G401 (cell line): ENCODE measurements around the gene SPRR2F. TPM values are rescaled to one million over a fixed set of nuclear protein-coding genes. Genes with fewer than 3 reads are reported as not detected.
"Not testable (repeated sequence)": the region's sequence is repeated elsewhere in the genome, so short reads cannot be mapped to it uniquely, and the experiment has no call there.

Experiments used
- DNase-seq: peaks from one replicate; pipeline ENCODE4 v3.0.0-alpha.2; 2015; ENCODE audit warnings: low spot score
- in situ Hi-C: cut with HindIII; loops from 2 replicates; pipeline ENCODE4 v1.10.0; 2016; ENCODE audit warnings: low sequenced_read_pairs, mixed read lengths
- total RNA-seq: library from RNA; depleted of rRNA; stranded (reverse); fragments of >200 nt; shearing (Covaris generic); gene quantifications from 2 replicates; pipeline ENCODE4 v1.2.3, GENCODE V29; 2014; rRNA removed

The SPRR2F gene, protein sequence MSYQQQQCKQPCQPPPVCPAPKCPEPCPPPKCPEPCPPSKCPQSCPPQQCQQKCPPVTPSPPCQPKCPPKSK
- not detected in 2 replicates for total RNA-seq

DNA sequence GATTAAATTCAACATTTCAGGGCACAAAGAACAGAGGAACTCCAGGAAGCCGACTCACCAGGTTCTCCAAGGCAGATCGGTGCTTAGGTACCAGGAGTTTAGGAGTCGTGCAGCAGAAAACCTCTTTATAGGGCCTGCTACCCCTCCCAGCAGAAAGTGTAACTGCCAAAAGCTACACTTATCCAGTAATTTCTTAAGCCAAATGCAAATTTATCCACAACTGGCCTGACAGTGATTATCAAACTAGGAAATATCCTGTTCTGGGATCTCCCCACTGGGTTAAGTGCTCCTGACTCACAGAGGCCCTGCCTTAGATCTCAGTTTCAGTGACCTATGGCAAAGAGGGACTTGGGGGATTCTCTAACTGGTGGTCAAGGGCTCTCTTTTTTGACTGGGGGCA is at the start of gene SPRR2F:
SPRR2F (minus strand) TSS at position 101 of the 400 bp plus-strand sequence. CDS start 783 bp downstream, outside the sequence.
- no peak for DNase-seq
- in situ Hi-C loops, result no loop called here

DNA sequence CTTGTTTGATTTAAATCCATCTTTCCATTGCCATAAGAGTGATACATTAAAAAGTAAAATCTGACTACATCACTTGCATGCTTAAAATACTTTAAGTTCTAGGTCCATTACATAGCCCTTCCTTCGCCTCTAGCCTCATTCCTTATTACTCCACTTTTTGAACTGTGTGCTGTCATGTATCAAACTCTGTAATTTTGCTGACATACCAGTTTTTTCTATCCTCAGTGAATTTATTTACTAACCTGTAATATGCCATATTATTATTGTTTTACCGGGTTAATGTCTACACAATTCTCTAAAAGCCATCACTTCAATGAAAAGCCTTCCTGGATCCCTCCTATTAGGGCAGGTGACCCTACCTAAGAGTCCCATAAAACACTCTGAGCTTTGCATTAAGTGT is 42.2 kb upstream of the SPRR2F start:
- DNase-seq, result no peak
- in situ Hi-C loops, result no loop called here

DNA sequence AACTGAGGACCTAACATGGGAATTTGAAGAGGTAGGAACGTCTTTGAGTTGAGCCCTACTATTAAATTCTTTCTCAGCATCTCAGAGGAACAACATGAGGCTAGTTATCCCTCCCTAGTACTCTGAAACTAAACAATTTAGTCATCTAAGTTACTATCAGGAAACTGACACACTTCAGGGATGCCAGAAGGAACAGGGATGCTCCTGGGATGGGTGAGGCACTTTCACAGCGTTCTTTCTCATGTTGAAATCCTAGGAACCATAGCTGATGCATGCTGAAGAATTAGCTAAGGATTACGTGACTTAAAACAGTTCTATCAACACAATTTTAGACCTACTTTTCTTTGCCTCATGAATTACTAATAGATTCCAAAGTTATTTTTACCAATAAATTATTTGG is 39.2 kb upstream of the SPRR2F start:
- DNase-seq, result no peak
- in situ Hi-C loops, result no loop called here

DNA sequence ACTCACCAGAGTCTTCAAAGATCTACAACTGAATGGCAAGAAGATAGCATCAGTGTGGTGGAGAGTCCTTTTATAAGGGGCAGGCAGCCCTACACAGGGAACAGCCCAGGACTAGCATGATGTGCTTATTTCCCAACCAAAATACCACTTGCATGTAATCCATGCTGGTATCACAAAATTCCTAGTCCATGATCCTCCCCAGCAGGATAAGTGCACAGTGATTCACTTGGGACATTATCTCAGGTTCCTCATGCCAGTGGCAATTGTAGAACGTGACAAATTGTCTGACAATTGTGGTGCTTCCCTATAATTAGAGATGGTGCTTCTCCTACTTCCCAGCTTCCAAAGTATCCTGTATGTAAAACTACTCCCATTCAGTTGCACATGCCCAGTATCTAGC is 37.5 kb upstream of the SPRR2F start, which contains the start of gene SPRR2G:
SPRR2G (minus strand) TSS at position 45 of the 400 bp plus-strand sequence. CDS start 780 bp downstream, outside the sequence.
- DNase-seq, result no peak

DNA sequence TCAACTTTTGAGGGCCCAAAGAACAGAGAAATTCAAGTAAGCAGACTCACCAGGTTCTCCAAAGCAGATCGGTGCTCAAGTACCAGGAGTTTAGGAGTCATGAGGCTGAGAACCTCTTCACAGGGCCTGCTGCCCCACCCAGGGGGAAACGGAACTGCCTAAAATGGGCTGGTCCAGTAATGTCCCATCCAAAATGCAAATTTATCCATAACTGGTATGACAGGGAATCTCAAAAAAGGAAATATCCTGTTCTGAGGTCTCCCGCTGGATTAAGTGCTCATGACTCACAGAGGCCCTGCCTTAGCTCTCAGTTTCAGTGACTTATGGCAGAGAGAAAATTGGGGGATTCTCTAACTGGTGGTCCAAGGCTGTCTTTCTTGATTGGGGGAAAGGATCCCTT is 28.1 kb upstream of the SPRR2F start:
- no peak for DNase-seq
- in situ Hi-C loops, result no loop called here

More for the DNA sequence above, 37.5 kb upstream of the SPRR2F start, which contains the start of gene SPRR2G:
- in situ Hi-C loops, result no loop called here

DNA sequence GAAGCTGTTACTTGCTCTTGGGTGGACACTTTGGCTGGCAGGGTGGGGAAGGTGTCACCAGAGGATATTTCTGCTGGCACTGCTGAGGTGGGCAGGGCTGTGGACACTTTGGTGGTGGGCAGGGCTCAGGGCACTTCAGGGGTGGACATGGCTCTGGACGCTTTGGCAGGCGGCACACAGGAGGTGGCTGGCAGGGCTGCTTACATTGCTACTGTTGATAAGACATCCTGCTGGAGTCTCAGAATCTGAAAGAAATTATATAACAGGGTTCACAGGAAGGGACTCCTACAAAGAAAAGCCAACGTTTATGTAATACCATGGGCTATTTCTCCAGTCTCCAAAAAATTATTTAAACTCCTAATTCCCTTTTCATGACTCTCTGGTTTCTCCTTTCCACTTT is 27.2 kb upstream of the SPRR2F start:
- in situ Hi-C loops, result no loop called here
- DNase-seq, result no peak

DNA sequence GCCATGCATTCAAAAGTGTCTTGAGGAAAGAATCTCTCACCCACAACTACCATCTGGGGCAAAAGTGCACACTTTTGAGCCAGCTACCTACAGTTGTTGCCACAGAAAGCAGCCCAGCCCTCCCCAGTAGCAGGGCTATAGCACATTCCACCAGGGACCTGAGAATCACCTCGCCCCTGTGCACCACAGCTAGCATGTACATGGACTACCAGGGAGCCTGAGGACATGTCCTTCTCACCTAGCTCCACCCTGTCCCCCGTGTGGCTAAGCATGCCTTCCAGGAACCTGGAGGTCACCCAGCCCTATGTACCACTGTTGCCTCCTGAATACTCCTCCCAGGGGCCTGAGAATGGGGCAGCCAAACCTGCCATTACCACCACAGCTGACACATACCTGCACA is 20.4 kb upstream of the SPRR2F start:
- DNase-seq, result no peak
- in situ Hi-C loops, result no loop called here

DNA sequence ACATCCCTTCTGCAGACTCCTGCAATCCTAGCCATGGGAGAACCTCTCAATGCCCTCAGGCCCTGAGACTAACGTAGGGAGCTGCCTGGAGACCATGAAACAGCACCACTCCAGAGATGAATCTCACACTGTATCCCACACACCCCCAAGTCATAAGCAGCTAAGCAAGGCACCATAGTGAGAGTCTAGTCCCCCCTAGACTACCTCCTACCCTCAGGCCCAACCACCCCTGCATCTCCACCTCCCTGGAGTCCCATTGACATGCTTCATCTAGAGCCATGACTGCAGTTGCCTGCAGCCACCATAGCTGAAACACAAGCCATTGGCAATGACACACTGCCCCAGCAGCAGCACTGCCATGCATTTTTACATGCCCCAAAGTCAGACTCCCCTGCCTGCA is 20.0 kb upstream of the SPRR2F start:
- in situ Hi-C loops, result no loop called here
- no peak for DNase-seq

DNA sequence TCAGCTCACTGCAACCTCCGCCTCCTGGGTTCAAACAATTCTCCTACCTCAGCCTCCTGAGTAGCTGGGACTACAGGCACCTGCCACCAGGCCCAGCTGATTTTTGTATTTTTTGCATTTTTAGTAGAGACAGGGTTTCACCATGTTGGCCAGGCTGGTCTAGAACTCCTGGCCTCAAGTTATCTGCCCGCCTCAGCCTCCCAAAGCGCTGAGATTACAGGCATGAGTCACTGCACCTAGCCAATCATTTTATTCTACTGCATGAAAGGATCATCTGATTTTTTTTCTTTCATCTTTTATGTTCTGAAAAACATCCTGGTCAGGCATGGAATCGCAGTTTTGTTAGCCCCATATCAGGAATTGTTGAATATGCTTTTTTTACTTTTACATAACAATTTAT is 15.4 kb upstream of the SPRR2F start:
- in situ Hi-C loops, DNase-seq: not testable (repeated sequence)

DNA sequence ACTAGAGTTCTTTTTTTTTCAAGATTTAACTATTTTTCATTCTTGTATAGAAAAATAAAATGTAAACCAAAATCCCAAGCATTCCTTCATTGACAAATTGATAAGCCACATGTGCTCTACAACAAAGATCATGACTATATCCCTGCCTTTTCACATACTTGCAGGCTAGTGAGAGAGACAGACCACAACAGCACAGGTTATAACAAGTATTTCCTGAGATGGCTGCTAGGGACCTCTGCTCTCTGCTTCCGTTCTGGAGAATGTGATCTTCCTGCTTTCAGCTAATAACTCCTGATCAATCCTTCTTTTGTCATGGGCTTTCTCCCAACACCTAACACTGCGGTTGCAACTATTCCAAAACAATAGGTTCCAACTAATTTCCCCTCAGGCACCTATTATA is 14.0 kb upstream of the SPRR2F start:
- DNase-seq, result no peak
- in situ Hi-C loops, result no loop called here

DNA sequence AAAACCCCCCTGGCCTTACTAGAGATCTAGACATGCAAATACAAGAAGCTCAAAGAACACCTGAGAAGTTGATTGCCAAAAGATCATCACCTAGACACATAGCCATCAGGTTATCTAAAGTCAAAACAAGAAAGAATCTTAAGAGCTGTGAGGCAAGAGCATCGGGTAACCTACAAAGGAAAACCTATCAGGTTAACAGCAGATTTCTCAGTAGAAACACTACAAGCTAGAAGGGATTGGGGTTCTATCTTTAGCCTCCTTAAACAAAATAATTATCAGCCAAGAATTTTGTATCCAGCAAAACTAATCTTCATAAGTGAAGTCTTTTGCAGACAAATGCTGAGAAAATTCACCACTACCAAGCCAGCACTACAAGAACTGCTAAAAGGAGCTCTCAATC is 12.2 kb upstream of the SPRR2F start:
- no peak for DNase-seq
- in situ Hi-C loops, result no loop called here

DNA sequence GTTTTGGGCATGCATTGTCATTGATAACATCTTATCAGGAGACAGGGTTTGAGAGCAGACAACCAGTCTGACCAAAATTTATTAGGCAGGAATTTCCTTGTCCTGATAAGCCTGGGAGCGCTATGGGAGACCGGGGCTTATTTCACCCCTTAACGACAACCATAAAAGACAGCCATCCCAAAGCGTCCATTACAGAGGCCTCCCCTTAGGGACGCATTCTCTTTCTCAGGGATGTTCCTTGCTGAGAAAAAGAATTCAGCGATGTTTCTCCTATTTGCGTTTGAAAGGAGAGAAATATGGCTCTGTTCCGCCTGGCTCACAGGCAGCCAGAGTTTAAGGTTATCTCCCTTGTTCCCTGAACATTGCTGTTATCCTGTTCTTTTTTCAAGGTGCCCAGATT is 10.5 kb upstream of the SPRR2F start:
- DNase-seq, in situ Hi-C loops: not testable (repeated sequence)

DNA sequence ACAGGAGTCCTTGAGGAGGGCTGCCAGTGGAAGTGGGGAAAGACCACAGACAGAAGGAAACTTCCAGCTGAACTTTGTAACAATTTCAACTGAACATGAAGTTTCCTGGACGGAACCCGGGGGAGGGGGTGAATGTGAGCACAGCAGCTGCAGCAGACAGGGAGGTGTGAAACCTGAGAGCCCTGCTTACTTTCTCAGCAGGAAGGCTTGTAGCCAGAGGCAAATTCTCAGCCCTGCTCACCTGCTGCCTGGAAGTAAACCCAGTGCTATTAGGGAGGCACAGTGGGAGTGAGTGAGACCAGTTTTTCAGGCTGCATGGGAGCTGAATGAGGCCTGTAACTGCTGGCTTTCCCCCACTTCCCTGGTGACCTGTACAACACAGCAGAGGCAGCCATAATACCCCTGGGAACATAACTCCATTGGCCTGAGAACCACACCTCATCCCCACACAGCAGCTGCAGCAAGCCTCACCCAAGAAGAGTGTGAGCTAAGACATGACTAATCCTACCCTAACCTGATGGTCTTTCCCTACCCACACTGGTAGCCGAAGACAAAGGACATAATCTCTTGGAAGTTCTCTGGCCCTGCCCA is 9.6 kb upstream of the SPRR2F start:
- in situ Hi-C loops, result no loop called here
- no peak for DNase-seq

DNA sequence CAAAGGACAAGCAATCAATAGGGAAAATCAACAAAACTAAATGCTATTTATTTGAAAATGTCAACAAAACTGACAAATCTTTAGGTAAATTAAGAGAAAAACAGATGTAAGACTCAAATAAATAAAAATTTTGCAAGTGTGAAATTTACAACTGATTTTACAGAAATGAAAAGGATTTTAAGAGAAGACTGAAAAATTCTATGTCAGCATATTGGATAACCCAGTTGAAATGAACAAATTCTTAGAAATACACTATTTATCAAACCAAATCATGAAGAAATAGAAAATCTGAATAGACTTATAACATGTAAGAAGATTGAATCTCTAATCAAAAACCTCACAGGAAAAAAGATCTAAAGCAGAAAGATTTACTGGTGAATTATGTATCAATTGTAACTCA is 7.6 kb upstream of the SPRR2F start:
- in situ Hi-C loops, result no loop called here

DNA sequence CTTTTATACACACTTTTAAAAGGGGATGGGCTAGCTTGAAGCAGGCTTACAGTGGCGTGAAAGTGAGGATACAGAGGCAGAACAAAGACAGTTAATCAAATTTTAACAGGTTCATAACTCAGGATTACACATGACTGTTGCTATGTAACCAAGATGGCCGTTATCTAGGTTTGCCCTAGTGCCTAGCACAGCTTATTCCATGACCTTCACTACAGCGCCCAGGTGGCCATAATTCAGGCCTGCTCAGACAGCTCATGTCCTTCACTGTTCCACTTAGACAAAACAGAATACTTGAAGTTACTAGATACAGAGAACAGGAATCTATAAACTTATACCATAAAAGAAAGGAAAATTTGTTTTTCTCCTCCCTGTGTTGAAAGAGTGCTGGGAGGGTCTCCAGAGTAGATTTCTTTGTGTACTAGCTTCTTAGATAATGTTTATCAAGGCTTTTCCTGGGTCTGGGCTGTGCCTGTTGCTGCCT is 6.2 kb upstream of the SPRR2F start:
- in situ Hi-C loops, result no loop called here

More for the DNA sequence above, 7.6 kb upstream of the SPRR2F start:
- DNase-seq, result no peak

DNA sequence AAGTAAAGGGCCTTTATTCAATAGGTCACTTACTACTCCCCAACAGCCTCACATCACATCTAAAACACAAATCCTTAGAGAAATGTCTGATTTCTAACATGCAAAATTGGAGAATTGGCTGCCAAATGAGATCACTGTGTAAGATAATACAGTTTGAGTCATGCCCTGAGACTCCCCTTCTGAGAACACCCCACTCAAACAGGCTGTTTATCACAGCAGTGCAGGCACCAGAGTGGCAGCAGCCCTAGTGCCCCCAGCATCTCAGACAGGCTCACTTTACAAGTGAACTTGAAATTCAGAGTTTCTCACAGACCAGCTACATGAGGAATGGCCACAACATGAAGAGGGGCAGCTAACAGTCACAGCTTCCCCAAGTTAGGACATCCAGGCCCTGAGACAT is 1.9 kb upstream of the SPRR2F start:
- DNase-seq, in situ Hi-C loops: not testable (repeated sequence)

More for the DNA sequence above, 6.2 kb upstream of the SPRR2F start:
- DNase-seq, result no peak

DNA sequence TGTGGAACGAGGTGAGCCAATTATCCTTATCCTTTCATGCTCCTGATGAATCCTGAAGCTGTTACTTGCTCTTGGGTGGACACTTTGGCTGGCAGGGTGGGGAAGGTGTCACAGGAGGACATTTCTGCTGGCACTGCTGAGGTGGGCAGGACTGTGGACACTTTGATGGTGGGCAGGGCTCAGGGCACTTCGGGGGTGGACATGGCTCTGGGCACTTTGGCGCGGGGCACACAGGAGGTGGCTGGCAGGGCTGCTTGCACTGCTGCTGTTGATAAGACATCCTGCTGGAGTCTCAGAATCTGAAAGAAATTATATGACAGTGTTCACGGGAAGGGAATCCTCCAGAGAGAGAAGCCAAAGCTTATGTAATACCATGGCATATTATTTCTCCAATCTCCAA is 862 bp downstream of the SPRR2F start:
- in situ Hi-C loops, DNase-seq: not testable (repeated sequence)

DNA sequence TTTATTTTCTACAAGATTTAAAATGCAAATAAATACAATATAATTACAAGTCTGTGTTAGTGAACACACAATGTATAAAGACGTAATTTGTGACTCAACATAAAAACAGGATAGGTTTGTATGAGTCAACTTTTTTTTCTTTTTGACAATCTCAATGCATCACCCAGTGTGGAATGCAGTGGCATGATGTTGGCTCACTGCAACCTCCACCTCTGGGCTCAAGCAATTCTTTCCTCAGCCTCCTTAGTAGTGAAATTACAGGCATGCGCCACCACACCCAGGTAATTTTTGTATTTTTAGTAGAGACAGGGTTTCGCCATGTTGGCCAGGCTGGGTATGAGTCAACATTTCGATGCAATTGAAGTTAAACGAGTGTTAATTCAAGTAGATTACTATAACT is 13.1 kb downstream of the SPRR2F start:
- no peak for DNase-seq
- in situ Hi-C loops, result no loop called here

DNA sequence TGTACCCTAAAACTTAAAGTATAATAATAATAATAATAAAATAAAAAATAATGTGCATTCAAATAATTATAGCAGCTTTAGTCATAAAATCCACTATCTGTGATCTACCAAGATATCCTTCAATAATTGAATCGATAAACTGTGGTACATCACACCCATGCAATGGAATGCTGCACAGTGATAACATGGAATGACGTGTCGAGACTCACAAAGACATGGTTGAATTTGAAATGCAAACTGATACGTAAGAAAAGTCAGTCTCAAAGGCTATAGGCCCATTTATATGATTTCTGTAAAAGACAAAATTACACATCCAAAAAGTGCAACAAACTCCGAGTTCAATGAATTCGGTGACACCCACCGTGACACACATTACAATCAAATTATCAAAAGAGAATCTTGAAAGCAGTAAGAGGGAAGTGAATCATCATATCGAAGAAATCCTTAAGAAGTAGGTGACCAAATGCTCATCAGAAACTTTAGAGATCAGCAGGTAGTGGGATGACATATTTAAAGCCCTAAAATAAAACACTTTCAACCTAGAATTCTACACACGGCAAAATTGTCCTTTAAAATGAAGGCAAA is 13.8 kb downstream of the SPRR2F start:
- DNase-seq, result no peak
- in situ Hi-C loops, result no loop called here

DNA sequence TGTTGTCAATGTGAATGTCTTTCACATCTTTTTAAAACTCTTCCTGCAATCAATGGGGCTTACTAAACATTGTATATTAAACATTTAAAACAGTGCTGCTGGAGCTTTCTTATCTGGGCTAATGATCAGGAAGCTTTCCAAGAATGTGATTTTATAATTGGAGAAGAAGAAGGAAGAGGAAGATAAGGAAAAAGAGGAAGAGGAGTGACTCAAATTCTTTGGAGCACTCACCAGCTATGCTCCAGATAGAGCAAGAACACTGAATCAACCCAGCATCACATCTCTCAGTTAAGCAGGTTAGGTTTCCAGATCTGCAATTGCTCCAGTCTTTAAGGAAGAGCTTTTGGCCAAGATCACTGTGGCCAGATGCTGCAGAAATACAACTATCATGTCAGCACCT is 17.6 kb downstream of the SPRR2F start:
- in situ Hi-C loops, result no loop called here
- DNase-seq, result no peak

DNA sequence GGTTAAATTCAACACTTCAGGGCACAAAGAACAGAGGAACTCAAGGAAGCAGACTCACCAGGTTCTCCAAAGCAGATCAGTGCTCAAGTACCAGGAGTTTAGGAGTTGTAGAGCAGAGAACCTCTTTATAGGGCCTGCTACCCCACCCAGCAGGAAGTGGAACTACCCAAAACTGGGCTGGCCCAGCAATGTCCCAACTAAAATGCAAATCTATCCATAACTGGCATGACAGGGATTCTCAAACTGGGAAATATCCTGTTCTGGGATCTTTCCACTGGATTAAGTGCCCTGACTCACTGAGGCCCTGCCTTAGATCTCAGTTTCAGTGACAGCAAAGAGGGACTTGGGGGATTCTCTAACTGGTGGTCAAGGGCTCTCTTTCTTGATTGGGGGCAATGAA is 18.9 kb downstream of the SPRR2F start, which contains the start of gene SPRR2E:
SPRR2E (minus strand) TSS at position 101 of the 400 bp plus-strand sequence. CDS start 775 bp downstream, outside the sequence.
- DNase-seq, result no peak
- in situ Hi-C loops, result no loop called here
